SH-SY5Y (cell line): ENCODE results near the gene SLC2A13.

Experiments used
- GATA2 ChIP-seq: IDR thresholded peaks from 2 replicates; pipeline ENCODE4 v1.6.1; 2011; ENCODE audit warnings: mild to moderate bottlenecking, low read depth, low read length
- GATA3 ChIP-seq: IDR thresholded peaks from 2 replicates; pipeline ENCODE4 v1.6.1; 2011; ENCODE audit warnings: low read depth, mild to moderate bottlenecking, low read length, moderate library complexity

The SLC2A13 gene

DNA sequence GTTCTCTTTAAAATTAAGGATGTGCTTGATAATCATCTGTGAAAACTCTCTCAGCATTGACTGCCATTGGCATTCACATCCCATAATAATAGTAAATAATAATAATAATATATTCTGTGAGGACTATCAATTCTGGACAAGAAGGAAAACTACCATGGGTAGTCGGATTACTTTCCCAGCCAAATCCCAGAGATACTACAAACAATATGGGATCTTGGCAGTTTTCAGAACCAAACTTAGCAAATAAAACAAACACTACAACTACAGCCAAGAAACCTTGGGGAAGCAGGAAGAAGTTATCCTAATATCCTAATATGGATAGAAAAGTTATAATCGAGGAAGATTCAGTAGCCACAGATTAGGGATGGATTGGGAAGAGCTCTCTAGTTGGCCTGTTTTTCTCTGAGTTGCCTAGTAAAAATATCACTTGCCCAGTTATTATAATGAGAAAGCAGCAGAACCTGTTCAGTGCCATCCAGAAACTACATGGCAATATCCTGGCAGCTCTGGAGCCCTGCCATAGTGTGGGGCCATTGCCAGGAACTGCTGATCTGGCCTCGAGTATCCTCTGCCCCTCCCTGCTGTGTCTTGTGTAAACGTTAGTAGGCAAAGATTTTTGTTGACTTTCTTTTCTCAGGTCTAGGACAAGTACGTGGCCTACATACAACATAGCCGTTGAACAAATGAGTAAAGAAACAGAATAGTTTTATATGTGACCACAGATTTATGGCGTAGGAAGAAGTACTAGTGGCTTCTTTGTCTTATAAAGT, 193.5 kb downstream of the SLC2A13 start:
- TF ChIP-seq GATA2, result no peak
- no peak for TF ChIP-seq GATA3

DNA sequence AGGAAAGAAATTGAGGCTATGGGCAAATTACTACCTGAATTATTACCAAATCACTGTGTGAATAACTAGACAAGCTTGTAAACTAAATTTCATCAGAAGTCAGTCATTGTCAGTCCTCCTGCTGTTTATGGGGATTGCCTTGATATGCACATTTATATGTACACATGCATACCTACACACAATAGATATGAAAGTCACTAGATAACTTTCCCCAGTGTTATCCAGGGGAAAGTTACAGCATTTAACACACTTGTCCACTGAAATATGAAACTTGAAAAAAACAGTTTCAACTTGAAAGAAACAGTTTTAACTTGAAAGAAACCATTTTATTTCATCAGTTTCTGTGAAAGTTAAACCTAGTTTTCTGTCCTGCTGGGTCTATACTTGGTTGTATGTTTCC, 199.6 kb downstream of the SLC2A13 start:
- TF ChIP-seq GATA2 (no peak), GATA3 (no peak)

GRCh38 chr12:39905152-39905551, 200.7 kb downstream of the SLC2A13 start:
- peak; percentile 65 for TF ChIP-seq GATA3
- peak; percentile 86 for TF ChIP-seq GATA2

DNA sequence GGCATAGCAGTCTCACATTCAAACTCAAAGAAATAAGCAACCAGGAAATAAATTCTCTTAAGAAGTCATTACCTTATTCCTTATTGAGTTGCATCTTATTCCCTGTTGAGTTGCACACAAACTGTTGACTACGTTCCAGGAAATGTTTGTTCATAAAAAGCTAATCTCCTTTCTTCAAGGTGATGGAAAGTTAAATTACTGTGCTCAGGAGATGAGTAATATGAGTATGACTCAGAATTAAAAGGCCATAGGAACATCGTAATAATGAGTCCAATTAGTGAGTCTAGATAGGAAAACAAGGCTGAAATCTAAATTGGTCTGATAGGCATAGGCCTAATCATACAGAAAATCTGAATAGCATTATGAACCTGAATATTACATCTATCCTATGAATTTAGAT, 203.1 kb downstream of the SLC2A13 start:
- TF ChIP-seq GATA2, result no peak
- no peak for TF ChIP-seq GATA3

DNA sequence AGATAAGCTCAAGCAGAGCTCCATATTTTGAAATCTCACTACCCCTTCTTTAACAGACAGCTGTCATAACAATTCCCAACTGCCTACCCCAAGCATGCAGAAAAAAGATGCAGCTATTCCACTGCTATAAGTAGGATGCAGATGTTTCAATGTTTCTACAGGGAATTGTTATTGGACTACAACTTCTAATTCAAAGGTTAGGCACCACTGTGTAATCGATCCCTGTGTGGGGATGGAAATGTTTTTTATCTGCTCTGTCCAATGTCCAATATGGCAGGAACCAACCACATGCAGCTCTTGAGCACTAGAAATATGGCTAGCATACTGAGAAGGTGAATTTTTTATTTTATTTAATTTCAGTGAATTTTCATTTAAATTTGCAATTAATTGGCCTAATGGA, 208.6 kb downstream of the SLC2A13 start:
- TF ChIP-seq GATA3, result no peak
- no peak for TF ChIP-seq GATA2

GRCh38 chr12:39892146-39892545, 213.7 kb downstream of the SLC2A13 start:
- no peak for TF ChIP-seq GATA3

DNA sequence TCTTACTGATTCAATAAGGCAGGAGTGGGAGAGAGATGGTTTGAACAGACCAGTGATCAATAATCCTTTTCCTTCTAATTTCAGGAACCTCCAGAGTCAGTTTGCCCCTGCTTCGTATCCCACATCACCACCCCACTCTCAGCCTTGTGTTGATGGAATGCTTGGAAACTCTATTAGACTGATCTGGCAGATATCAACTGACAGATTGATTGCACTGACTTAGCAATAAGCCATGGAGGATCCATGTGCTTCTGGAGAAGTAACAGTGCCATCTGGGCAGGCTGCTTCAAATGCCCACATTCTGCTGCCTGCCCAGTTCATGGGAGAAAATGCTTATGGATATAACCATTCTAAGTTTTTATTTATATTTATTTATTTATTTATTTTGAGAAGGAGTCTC, 218.0 kb downstream of the SLC2A13 start:
- TF ChIP-seq GATA3 (no peak), GATA2 (peak; percentile 54; the same call in 1 of the 2 replicates)

DNA sequence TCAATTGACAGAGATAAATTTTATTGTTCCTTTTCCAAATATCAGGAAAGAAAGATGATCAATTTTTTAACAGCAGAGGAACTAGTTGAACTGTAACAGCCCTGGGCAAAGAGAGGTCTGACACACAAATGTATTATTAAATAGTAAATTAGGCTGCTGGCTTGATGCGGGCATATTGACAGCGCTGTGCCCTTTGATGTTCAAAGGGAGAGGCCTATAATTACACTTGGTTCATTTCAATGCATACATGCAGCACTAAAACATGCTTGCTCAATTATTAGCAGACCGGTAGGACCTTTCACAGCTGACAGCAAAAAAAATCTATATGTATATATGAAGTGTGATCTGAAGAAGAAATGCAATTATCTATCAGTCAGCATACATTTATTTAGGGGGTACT, 219.8 kb downstream of the SLC2A13 start:
- no peak for TF ChIP-seq GATA2
- TF ChIP-seq GATA3, result no peak

- TF ChIP-seq GATA3 (no peak), GATA2 (no peak)
These were observed 221.2 kb downstream of the SLC2A13 start for GRCh38 chr12:39884616-39885125.

DNA sequence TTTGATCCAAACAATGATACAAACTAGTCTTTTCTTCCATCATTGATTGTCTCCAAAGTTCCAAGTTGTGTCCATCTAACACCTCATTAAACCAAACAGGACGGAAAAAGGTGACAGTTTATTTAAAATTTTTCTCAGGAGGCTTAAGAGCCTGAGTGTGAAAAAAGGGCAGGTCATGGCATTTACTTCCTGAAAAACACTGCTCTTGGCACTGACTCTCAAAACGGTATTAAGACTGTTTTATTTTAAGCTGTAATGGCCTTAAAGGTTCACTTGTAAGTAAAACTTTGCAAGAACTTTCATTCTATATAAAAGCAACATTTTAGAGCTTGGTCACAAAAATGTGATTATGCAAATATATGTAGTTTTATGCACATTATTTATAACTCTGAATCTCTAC, 222.5 kb downstream of the SLC2A13 start:
- no peak for TF ChIP-seq GATA2
- no peak for TF ChIP-seq GATA3

- TF ChIP-seq GATA2, result no peak
- TF ChIP-seq GATA3, result no peak
These were observed 227.1 kb downstream of the SLC2A13 start for GRCh38 chr12:39878753-39879152.

GRCh38 chr12:39875721-39876120, 230.2 kb downstream of the SLC2A13 start:
- no peak for TF ChIP-seq GATA2
- TF ChIP-seq GATA3, result no peak

DNA sequence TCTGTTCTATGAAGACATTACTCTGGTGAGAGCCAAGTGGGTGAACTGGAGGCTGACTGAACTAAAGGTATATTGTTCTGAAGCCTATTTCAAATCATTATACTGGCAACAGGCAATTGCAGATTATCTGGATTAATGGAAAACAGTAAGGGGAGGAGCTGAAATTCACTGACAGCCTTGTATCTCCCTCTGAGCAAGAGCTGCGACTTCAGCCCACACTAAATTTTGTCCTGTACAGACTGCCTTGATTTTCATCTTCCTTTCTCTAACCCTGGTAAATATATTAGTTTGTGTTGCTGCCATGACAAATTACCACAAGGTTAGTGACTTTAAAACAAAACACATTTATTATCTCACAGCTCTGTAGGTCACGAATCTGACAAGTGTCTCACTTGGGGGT, 231.1 kb downstream of the SLC2A13 start:
- no peak for TF ChIP-seq GATA3
- no peak for TF ChIP-seq GATA2

GRCh38 chr12:39873065-39873464, 232.8 kb downstream of the SLC2A13 start:
- no peak for TF ChIP-seq GATA3
- no peak for TF ChIP-seq GATA2

DNA sequence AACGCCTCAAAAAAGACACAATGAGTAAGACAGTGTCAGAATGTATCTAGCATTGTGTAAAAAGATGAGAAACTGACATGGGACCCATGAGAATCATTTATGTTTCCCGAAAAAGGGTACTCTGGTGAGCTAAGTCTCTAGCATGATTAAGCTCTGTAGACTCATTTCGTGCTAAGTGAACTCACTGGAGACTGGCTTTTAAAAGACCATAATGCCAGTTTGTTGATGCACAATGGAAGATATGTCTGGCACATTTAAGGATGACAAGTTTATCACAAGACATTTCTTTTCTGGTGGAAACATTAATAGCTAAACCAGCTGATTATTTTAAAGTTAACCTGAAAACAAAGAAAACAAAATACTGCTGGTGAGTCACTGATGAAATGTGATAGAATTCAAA, 233.5 kb downstream of the SLC2A13 start:
- TF ChIP-seq GATA3 (no peak), GATA2 (no peak)

- TF ChIP-seq GATA2 (no peak), GATA3 (no peak)
These were observed 237.6 kb downstream of the SLC2A13 start for GRCh38 chr12:39868328-39868725.
